ENCODE data around the gene LHX8.

The LHX8 gene

DNA sequence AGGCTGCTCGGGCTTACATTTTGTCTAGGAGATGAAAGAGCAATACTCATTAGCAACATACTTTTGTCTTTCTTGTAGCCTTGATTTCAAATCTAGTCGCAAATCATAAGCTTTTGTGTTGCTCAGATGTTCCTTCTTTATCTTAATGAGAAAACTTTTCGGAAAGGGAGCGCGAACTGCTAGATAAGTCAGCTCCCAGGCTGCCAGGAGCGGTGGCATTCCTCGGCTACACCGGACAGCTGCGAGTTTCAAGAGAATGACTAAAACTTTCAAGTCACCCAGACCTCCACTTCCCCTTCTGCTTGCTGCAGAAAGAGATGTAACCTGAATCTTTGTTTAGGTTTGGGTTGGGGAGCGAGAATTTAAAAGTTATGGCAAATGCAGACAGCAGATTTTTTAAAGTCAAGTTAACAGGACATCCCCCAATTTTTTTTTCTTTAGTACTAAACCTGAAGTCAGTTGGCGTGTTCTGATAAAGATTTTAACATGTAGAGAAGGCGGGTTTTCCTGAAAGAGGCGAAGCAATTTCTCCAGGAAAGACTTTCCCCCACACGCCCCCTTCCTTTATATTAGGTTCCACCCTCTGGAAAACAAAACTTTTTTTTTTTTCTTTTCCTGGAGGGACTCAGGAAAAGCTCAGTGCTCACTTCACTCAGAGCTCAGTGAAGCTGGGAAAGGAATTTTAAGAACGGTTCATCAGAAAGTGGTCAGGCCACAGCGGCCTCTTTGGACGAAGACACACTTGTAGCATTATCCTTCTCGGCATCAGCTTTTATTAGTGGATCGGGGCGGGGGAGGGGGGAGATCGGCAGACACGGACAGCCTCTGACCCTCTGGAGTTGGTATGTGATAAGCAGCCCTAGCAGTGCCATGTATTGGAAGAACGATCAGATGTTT lies at the start of gene LHX8:
Gene LHX8, plus strand, starts transcription at position 639 of the 897 bp plus-strand sequence. CDS start 2,227 bp downstream, outside the sequence.
- no peak within 1 kb of the TSS for H3K27ac ChIP-seq
- TF ChIP-seq, protein P1, sequence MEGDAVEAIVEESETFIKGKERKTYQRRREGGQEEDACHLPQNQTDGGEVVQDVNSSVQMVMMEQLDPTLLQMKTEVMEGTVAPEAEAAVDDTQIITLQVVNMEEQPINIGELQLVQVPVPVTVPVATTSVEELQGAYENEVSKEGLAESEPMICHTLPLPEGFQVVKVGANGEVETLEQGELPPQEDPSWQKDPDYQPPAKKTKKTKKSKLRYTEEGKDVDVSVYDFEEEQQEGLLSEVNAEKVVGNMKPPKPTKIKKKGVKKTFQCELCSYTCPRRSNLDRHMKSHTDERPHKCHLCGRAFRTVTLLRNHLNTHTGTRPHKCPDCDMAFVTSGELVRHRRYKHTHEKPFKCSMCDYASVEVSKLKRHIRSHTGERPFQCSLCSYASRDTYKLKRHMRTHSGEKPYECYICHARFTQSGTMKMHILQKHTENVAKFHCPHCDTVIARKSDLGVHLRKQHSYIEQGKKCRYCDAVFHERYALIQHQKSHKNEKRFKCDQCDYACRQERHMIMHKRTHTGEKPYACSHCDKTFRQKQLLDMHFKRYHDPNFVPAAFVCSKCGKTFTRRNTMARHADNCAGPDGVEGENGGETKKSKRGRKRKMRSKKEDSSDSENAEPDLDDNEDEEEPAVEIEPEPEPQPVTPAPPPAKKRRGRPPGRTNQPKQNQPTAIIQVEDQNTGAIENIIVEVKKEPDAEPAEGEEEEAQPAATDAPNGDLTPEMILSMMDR (IDR thresholded peaks at IDR 0.05) = no peak
- no peak for DNase-seq (ENCODE audit: low spot score)
- peak within 1 kb of the TSS; percentile 68 for H3K4me3 ChIP-seq

DNA sequence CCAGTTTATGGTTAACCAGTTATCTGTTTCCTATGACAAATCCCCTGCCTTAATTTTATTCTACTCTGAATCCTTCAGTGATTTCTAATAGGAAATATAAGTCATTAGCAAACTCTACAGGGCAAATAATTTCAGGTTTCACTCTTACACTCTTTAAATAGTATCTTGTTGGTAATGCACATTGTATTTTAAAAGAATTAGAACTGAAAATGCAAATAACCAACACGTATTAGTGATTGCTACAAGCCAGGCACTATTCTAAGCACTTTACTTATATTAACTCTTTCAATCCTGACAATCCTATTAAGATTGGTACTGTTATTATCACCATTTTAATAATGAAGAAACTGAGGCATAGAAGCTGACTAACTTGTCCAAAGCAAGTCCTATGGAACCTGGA lies 48.3 kb upstream of the LHX8 start:
- H3K27ac ChIP-seq = no peak overlapping the region
- no peak overlapping the region for H3K4me3 ChIP-seq
- no peak for DNase-seq (ENCODE audit: low spot score)
- TF ChIP-seq, protein P1 (IDR thresholded peaks at IDR 0.05) = no peak

DNA sequence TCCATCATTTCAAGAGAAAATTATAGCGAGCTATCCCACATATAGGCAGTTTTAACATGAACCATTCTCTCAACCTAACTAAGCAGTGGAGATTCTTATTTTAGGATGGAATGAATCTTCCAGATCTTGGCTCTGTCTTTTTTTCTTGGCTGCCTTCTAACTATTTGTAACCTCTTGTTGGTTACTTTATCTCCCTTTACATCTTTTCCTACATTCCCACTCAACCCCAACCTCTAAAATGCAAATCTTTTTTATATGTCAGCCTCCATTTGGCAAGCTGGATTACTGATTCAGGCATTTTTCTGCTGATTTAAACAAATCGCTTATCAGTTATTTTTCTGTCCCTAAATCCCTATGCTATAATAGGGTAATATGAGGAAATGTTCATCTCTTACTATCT lies 46.9 kb upstream of the LHX8 start:
- Histone ChIP-seq H3K27ac (no peak overlapping the region), H3K4me3 (no peak overlapping the region)
- TF ChIP-seq, protein P1 (IDR thresholded peaks at IDR 0.05) = no peak
- DNase-seq (ENCODE audit: low spot score) = no peak

DNA sequence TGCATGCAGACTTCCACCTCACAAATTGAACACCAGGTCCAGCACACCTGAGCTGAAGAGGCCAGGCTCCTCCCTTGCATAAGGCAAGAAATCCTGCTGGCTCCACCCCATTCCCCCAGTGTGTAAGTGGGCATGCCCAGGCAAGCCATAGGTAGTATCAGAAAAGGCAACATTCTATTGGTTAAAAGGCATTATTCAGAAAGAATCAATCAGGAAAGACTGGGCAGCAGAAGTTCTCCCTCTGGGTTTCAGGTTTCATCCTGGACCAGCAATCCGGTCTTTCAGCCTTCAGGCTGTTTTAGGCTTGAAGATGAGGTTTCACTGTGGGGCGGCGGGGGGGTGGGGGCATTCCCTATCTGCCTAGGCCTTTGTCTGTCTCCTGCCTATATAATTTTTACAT lies 42.0 kb upstream of the LHX8 start:
- TF ChIP-seq, protein P1 (IDR thresholded peaks at IDR 0.05) = no peak
- no peak overlapping the region for H3K27ac ChIP-seq
- H3K4me3 ChIP-seq = no peak overlapping the region
- no peak for DNase-seq (ENCODE audit: low spot score)

DNA sequence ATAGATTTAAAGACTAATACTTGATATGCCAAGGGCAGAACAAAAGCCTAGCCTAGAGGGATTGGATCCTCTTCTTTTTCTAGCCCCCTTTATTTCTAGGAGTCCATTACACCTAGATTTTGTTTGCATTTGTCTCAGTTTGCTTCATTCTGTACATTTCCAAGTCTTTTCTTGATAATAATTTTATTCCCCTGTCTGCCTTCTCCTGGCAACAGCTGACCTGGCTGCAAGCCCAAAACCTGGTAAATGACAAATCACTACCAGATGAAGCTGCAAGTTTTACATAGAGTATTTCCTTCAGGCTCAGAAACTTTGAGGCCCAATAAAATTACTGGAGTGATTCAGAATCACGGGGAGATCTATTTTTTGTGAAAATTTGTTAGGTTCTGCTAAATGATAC lies 36.5 kb upstream of the LHX8 start:
- DNase-seq (ENCODE audit: low spot score) = no peak
- Histone ChIP-seq H3K27ac (no peak overlapping the region), H3K4me3 (no peak overlapping the region)
- TF ChIP-seq, protein P1 (IDR thresholded peaks at IDR 0.05) = no peak

DNA sequence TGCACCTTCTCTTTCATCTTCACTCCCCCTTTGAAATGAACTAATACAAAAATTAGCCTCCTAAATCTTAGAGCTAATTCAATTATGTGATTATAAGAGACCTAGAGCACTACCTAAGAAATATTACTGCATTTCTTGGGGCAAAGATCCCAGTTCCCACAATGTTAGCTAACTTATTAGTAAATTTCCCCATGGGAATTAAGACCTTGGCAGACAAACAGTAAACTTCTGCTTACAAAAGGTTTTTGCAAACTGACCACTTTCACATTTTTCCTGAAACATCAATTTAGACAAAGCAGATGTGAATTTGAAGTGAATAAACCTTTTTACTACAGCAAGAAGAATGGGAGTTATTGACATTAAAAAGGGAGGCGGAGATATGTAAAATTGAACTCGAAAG lies 34.6 kb upstream of the LHX8 start:
- no peak overlapping the region for H3K27ac ChIP-seq
- no peak overlapping the region for H3K4me3 ChIP-seq
- TF ChIP-seq, protein P1 (IDR thresholded peaks at IDR 0.05) = no peak
- DNase-seq (ENCODE audit: low spot score) = no peak
